HepG2 (cell line): ENCODE data around the gene AKAP10. TPM values are rescaled to one million over a fixed set of nuclear protein-coding genes. Genes with fewer than 3 reads are reported as not detected.

Experiments used
- ATAC-seq: fragments of 200-7000 bp; cut with Tn5 transposase; 3 replicates; pipeline ENCODE4 v1.9.1; 2020; ENCODE audit warnings: mild to moderate bottlenecking, moderate library complexity
- BruUV-seq: library from RNA; stranded (reverse); fragments of 400-500 nt; replicated peaks from 2 replicates; lab custom pipeline; 2021; lab: Mats Ljungman, UMichigan
- CTCF ChIA-PET: fragments of 300-600 bp; formaldehyde crosslinking; extraction: SDS; loops from one replicate; lab custom pipeline; 2021; ENCODE audit warnings: low total read pairs, inconsistent platforms, low intra/inter-chr PET ratio; lab: Yijun Ruan, JAX
- POLR2A ChIA-PET: fragments of 350-600 bp; sonication (Branson Sonifier 250); formaldehyde crosslinking; loops from one replicate; lab custom pipeline; 2020; ENCODE audit warnings: antibody characterized with exemption, inconsistent platforms; lab: Yijun Ruan, JAX
- DNase-seq: peaks from one replicate; pipeline ENCODE4 v3.0.0-alpha.2; 2015; ENCODE audit warnings: low spot score
- FAIRE-seq: peaks from 3 replicates; lab custom pipeline; 2011; peaks lifted over from hg19 to GRCh38; lab: Jason Lieb, UNC
- H2AFZ ChIP-seq: one replicate; pipeline ENCODE4 v1.6.1; 2011; ENCODE audit warnings: low read length, inconsistent platforms
- H3K27ac ChIP-seq: fragments of 300-600 bp; 3 replicates; pipeline ENCODE4 v1.8.0; 2011; ENCODE audit warnings: mixed run types, mild to moderate bottlenecking, mixed read lengths, low read length, inconsistent platforms; ENCODE audit not compliant: insufficient read depth; ENCODE audit errors: extremely low read length
- H3K27me3 ChIP-seq, 2 experiments: fragments of 200-600 bp in 1 of 2; 2 replicates in 1 of 2; 3 replicates in 1 of 2; pipeline versions ENCODE4 v1.6.0 to v1.8.0; 2011; ENCODE audit warnings: low read length in 2 of 2, mild to moderate bottlenecking in 2 of 2, moderate library complexity in 2 of 2, inconsistent platforms in 1 of 2; ENCODE audit not compliant: insufficient read depth in 2 of 2, control insufficient read depth in 1 of 2
- H3K36me3 ChIP-seq, 2 experiments: fragments of 200-600 bp in 1 of 2; replicated peaks in 1 of 2; 2 replicates in 1 of 2; 3 replicates in 1 of 2; pipeline versions ENCODE4 v1.5.1 to v1.8.0; 2011; ENCODE audit warnings: low read length in 2 of 2, inconsistent platforms in 1 of 2; ENCODE audit not compliant: insufficient read depth in 2 of 2, control insufficient read depth in 1 of 2
- H3K4me1 ChIP-seq: 2 replicates; pipeline ENCODE4 v1.5.1; 2012; ENCODE audit warnings: low read length, inconsistent platforms; ENCODE audit not compliant: insufficient read depth
- H3K4me2 ChIP-seq: 2 replicates; pipeline ENCODE4 v1.6.0; 2011; ENCODE audit warnings: low read depth, low read length, inconsistent platforms
- H3K4me3 ChIP-seq, 3 experiments: fragments of 200-600 bp in 1 of 3; sonication (generic), shearing (Covaris generic) in 1 of 3; replicated peaks in 1 of 3; 2 replicates each; pipeline ENCODE4 v1.5.1; 2011 to 2016; ENCODE audit warnings: low read length in 3 of 3, inconsistent platforms in 2 of 3, low read depth in 2 of 3, mild to moderate bottlenecking in 2 of 3, control low read depth in 1 of 3, mixed read lengths in 1 of 3; ENCODE audit not compliant: insufficient read depth in 1 of 3
- H3K79me2 ChIP-seq: one replicate; pipeline ENCODE4 v1.6.1; 2011; ENCODE audit warnings: low read length, inconsistent platforms; ENCODE audit not compliant: insufficient read depth
- H3K9ac ChIP-seq: 2 replicates; pipeline ENCODE4 v1.6.0; 2011; ENCODE audit warnings: mild to moderate bottlenecking, low read depth, low read length, inconsistent platforms; ENCODE audit not compliant: insufficient read depth
- H3K9me3 ChIP-seq: 2 replicates; pipeline ENCODE4 v1.5.1; 2012; ENCODE audit warnings: mild to moderate bottlenecking, low read length
- H4K20me1 ChIP-seq: 2 replicates; pipeline ENCODE4 v1.6.0; 2011; ENCODE audit warnings: inconsistent platforms, mild to moderate bottlenecking, low read length, moderate library complexity; ENCODE audit not compliant: insufficient read depth
- IRF2 ChIP-seq: IDR thresholded peaks from 2 replicates; pipeline ENCODE4 v1.6.1; 2018; ENCODE audit warnings: missing genetic modification reagents, missing compliant biosample characterization
- KLF16 ChIP-seq, 2 experiments: sonication (generic) in 1 of 2; formaldehyde crosslinking in 1 of 2; IDR thresholded peaks; 2 replicates each; pipeline versions ENCODE4 v1.6.1 to v1.8.0; 2016 to 2023; ENCODE audit warnings: missing genetic modification reagents in 2 of 2, missing compliant biosample characterization in 1 of 2
- MAX ChIP-seq: IDR thresholded peaks from 2 replicates; pipeline ENCODE4 v1.6.1; 2012; ENCODE audit warnings: inconsistent platforms
- PATZ1 ChIP-seq: sonication (generic); formaldehyde crosslinking; IDR thresholded peaks from 2 replicates; pipeline ENCODE4 v1.4.0; 2020; ENCODE audit warnings: missing genetic modification reagents
- SP140L ChIP-seq: sonication (generic); formaldehyde crosslinking; IDR thresholded peaks from 2 replicates; pipeline ENCODE4 v1.4.0; 2020; ENCODE audit warnings: missing genetic modification reagents, borderline replicate concordance
- UBTF ChIP-seq: sonication (generic); formaldehyde crosslinking; IDR thresholded peaks from 2 replicates; pipeline ENCODE4 v1.4.0; 2020; ENCODE audit warnings: mild to moderate bottlenecking, missing genetic modification reagents
- ZFY ChIP-seq: sonication (generic); formaldehyde crosslinking; IDR thresholded peaks from 2 replicates; pipeline ENCODE4 v1.4.0; 2020; ENCODE audit warnings: missing genetic modification reagents
- ZNF512B ChIP-seq: sonication (generic); formaldehyde crosslinking; IDR thresholded peaks from 2 replicates; pipeline ENCODE4 v1.5.1; 2020; ENCODE audit warnings: missing genetic modification reagents, mild to moderate bottlenecking, borderline replicate concordance
- ZNF574 ChIP-seq: sonication (generic); formaldehyde crosslinking; IDR thresholded peaks from 2 replicates; pipeline ENCODE4 v1.4.0; 2020; ENCODE audit warnings: missing genetic modification reagents
- ZNF790 ChIP-seq: sonication (generic); formaldehyde crosslinking; IDR thresholded peaks from 2 replicates; pipeline ENCODE4 v1.8.0; 2022; ENCODE audit warnings: missing genetic modification reagents, mild to moderate bottlenecking, borderline replicate concordance
- WGBS: methylation state at CpG from one replicate; pipeline ENCODE4 v1.1.6; 2017; ENCODE audit warnings: low lambda C conversion rate; 5-methylcytosine and 5-hydroxymethylcytosine counted together
- in situ Hi-C: cut with HindIII; loops from 2 replicates; pipeline ENCODE4 v1.10.0; 2017; ENCODE audit warnings: low pct_unique_long_range_greater_than_20kb; ENCODE audit not compliant: extremely low pct_ligation_motif_present
- intact Hi-C: fragments of 100-400 bp; cut with micrococcal nuclease; formaldehyde crosslinking; loops from one replicate; pipeline ENCODE4 v1.10.0; 2022; ENCODE audit not compliant: unreplicated experiment
- polyA plus RNA-seq, 8 experiments: library from polyadenylated mRNA; depleted of rRNA in 3 of 8; stranded (reverse) in 7 of 8; unstranded in 1 of 8; fragments of >200 nt; fragmentation: Illumina TruSeq in 4 of 8; extraction: Trizol in 4 of 8; gene quantifications; 2 replicates each; pipeline versions ENCODE4 v1.2.1 to v1.2.3, GENCODE V29; 2011 to 2016; ENCODE audit warnings: low read depth in 4 of 8, missing spikeins in 1 of 8, mixed read lengths in 1 of 8; ENCODE audit not compliant: insufficient read depth in 1 of 8
- total RNA-seq, 5 experiments: library from RNA; depleted of rRNA; stranded (reverse); fragments of >200 nt; fragmentation: Illumina TruSeq; extraction: Trizol; gene quantifications; 2 replicates each; pipeline ENCODE4 v1.2.3, GENCODE V29; 2016; ENCODE audit warnings: low read depth in 1 of 5

AKAP10 gene
- total and polyA plus RNA-seq, 2 of the 13 experiments (the other 11 are each of a cell fraction or from before 2014, with no cell fraction given) = 17.6 to 21.7 TPM

- no peak for TF ChIP-seq PATZ1 (CRISPR knock-in tag)
- TF ChIP-seq ZNF512B (CRISPR knock-in tag) = no peak
- no peak for TF ChIP-seq SP140L
- TF ChIP-seq, all 625 proteins: peak for 0
These were observed 109.6 kb downstream of the AKAP10 start (continued) for GRCh38 chr17:19868079-19868395.

- 95% methylated on average over 45 of the region's 111 CpGs for WGBS
- BruUV-seq = no TSS peak
- TF ChIP-seq KLF16 (CRISPR knock-in tag; IDR thresholded peaks at IDR 0.05) (no peak), ZFY (peak; percentile 61), ZNF790 (CRISPR knock-in tag) (peak; percentile 35; the same call in 1 of the 2 replicates), MAX (peak; percentile 47), UBTF (CRISPR knock-in tag) (0 out of 2 replicates have a peak, but pooled peaks have one; percentile 23), ZNF574 (CRISPR knock-in tag) (peak; percentile 41; the same call in 1 of the 2 replicates), IRF2 (CRISPR knock-in tag) (no peak)
These were observed 110.1 kb downstream of the AKAP10 start, which contains the start of gene ULK2 for GRCh38 chr17:19867329-19868078. TSS of gene ULK2 (minus strand) at chr17:19867936. CDS start at chr17:19867417, 519 bp downstream.

More at GRCh38 chr17:19867329-19868078, 110.1 kb downstream of the AKAP10 start, which contains the start of gene ULK2:
- POLR2A ChIA-PET = no interaction called here
- DNase-seq (no peak), FAIRE-seq (no peak), ATAC-seq (peak; percentile 85)
- peaks cover 0 to 4% of the 10 kb centered on the region in 2 experiments; a peak in 1 of 5 replicates for H3K27me3 ChIP-seq
- H4K20me1 ChIP-seq = no peaks in the 10 kb centered on the region
- CTCF ChIA-PET = no interaction called here
- no peak within 1 kb of the TSS for H2AFZ ChIP-seq
- H3K36me3 ChIP-seq = no peaks in the 10 kb centered on the region
- peaks cover 8% of the 10 kb centered on the region for H3K4me1 ChIP-seq
- in situ Hi-C loops = no loop called here
- peak within 1 kb of the TSS; percentile 50 to 75 (median 57) for H3K4me3 ChIP-seq
- no peaks in the 10 kb centered on the region for H3K9me3 ChIP-seq
- no peaks in the 10 kb centered on the region for H3K79me2 ChIP-seq
- peak within 1 kb of the TSS; percentile 54; the same call in 1 of the 2 replicates for H3K9ac ChIP-seq
- H3K27ac ChIP-seq = no peak within 1 kb of the TSS
- intact Hi-C loops = no loop called here
- H3K4me2 ChIP-seq = peak within 1 kb of the TSS; percentile 88
